Dermis blood vessel endothelial cell (primary cell): ENCODE results near the gene GRK2. TPM values are rescaled to one million over a fixed set of nuclear protein-coding genes. Genes with fewer than 3 reads are reported as not detected.

ENCODE experiments used
- DNase-seq: peaks from one replicate; pipeline ENCODE4 v3.0.0; 2010
- total RNA-seq: library from RNA; depleted of rRNA; stranded (reverse); fragments of >200 nt; gene quantifications from 2 replicates; pipeline ENCODE4 v1.2.3, GENCODE V29; 2014

The GRK2 gene
- total RNA-seq, 1 donor from 2014 or later: 40.0 TPM

GRCh38 chr11:67283481-67283963 is 17.2 kb downstream of the GRK2 start:
- DNase-seq: no peak

GRCh38 chr11:67284811-67285540 is 18.7 kb downstream of the GRK2 start:
- DNase-seq: no peak

GRCh38 chr11:67285541-67286498 is 19.5 kb downstream of the GRK2 start:
- DNase-seq: no peak

- DNase-seq: no peak
These were observed 20.5 kb downstream of the GRK2 start for GRCh38 chr11:67286621-67287333.

- no peak for DNase-seq
These were observed 21.3 kb downstream of the GRK2 start for GRCh38 chr11:67287355-67288197.

- DNase-seq: no peak
These were observed 21.9 kb downstream of the GRK2 start for GRCh38 chr11:67288198-67288451.

- DNase-seq: peak; percentile 85
These were observed 22.4 kb downstream of the GRK2 start for GRCh38 chr11:67288452-67289225.

- no peak for DNase-seq
These were observed 23.0 kb downstream of the GRK2 start, which contains the start of gene ANKRD13D for GRCh38 chr11:67289226-67289650. ANKRD13D (plus strand) TSS chr11:67289303; CDS start chr11:67289461, 158 bp downstream.

- DNase-seq: peak; percentile 40
These were observed 23.6 kb downstream of the GRK2 start for GRCh38 chr11:67289651-67290479.

GRCh38 chr11:67290801-67291200 is 24.5 kb downstream of the GRK2 start:
- DNase-seq: no peak

GRCh38 chr11:67291481-67292381 is 25.5 kb downstream of the GRK2 start:
- DNase-seq: no peak

GRCh38 chr11:67292671-67293070 is 26.4 kb downstream of the GRK2 start:
- no peak for DNase-seq

- peak; percentile 55 for DNase-seq
These were observed 26.8 kb downstream of the GRK2 start for GRCh38 chr11:67293090-67293489.

- DNase-seq: no peak
These were observed 29.6 kb downstream of the GRK2 start for GRCh38 chr11:67295846-67296245.

GRCh38 chr11:67298786-67299185 is 32.5 kb downstream of the GRK2 start:
- no peak for DNase-seq

GRCh38 chr11:67299471-67300191 is 33.4 kb downstream of the GRK2 start:
- DNase-seq: no peak

- no peak for DNase-seq
These were observed 34.0 kb downstream of the GRK2 start for GRCh38 chr11:67300256-67300755.

GRCh38 chr11:67300756-67301312 is 34.6 kb downstream of the GRK2 start:
- DNase-seq: no peak
